Stimulated activated CD4-positive, alpha-beta T cell treated with anti-CD3 and anti-CD28 coated beads, Interleukin-1b, Interleukin-23, amount 100 ng/mL, for 1 hour (primary cell): Measurements from ENCODE around the gene THEM5.

Experiments
- DNase-seq, 2 donors: peaks; one replicate each; pipeline ENCODE4 v3.0.0-alpha.2; 2020; ENCODE audit warnings: low read depth in 2 of 2

Gene THEM5

GRCh38 chr1:151801310-151801820 is 52.1 kb downstream of the THEM5 start:
- no peak for DNase-seq

GRCh38 chr1:151800830-151801229 is 52.7 kb downstream of the THEM5 start:
- DNase-seq = no peak

GRCh38 chr1:151799179-151800022 is 54.1 kb downstream of the THEM5 start:
- DNase-seq = no peak

- DNase-seq = no peak
Observed at GRCh38 chr1:151798571-151798970, 54.9 kb downstream of the THEM5 start.
